HG03354 (cell line): ENCODE data around the gene MYO10.
A peak's percentile ranks its signal among the peaks of the same experiment; 100 is the strongest.
"Not testable (repeated sequence)": the region's sequence is repeated elsewhere in the genome, so short reads cannot be mapped to it uniquely, and the experiment has no call there.

ENCODE experiments used
- ATAC-seq: cut with Tn5 transposase; IDR thresholded peaks from one replicate; pipeline ENCODE4 v1.9.1; 2021; ENCODE audit warnings: mild to moderate bottlenecking; ENCODE audit not compliant: unreplicated experiment, poor library complexity, severe bottlenecking

The MYO10 gene

DNA sequence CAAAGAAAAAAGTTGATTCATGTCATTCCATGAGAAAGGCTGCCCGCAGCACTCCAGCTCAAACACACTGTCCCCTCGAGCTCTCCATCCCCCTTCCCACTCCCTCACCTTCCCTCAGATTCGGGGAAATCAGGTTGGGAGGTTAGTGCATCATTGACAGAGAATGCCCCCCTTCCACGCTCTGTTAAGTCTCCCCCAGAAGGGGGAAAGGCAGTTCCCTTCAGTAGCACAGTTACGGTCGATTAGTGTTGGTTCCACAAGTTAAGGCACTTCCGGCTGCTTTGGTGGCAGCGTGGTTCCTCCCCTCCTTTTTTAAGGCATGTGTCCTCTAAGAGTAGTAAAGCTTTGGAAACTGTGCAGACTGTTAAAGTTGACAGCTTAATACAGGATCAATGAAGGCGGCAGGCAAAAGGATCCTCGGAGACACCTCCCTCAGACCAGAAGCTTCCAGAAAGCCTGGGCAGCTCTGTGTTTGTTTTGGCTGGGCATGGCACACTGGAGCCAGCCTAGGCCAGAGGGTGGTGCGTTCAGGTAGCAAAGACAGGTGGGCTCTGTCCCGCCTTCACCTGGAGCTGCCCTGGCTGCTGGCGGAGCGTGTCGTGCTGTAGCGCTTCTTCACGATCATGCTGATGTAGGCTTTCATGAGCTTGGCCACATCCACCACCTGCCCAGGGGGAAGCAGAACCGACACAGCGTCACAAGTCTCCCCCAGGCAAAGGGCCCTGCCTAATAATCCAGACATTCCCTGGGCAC lies 269.8 kb downstream of the MYO10 start:
- ATAC-seq: no peak

DNA sequence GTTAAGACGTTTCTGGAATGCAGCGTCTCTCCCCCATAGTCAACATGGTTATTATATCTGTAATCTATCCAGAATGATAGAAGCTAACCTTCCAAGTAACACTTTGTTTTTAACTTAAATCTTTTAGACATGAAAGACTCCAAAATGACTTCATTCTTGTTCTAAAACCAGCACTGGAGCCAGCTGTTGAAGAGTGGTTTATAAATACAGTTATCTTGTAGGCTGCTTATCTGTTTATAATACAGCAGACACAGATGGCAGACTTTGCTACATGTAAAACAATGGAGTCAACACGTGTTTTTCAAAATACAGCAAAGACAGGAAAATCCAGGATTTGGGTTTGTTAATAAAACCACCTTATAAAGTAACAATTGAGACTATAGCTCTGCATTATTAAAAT lies 270.5 kb downstream of the MYO10 start:
- no peak for ATAC-seq

DNA sequence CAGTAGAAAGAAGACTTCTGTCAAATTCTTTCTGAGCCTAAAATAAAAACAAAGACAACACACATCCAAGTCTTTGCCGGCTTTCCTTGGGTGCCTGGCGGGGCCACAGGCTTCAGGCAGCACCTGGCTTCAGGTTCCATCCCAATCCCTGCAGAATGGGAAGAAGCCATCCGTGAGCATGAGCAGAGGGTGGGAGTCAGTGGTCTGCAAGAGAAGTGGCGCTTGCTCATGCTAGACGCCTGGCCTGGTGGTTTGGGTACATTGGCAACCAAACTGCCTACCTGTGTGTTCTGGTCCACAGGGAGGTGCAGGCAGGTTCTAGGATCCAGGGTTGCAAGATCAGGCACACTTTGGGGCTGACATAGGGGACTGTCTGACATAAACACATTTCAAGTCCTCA lies 271.7 kb downstream of the MYO10 start:
- ATAC-seq: no peak

DNA sequence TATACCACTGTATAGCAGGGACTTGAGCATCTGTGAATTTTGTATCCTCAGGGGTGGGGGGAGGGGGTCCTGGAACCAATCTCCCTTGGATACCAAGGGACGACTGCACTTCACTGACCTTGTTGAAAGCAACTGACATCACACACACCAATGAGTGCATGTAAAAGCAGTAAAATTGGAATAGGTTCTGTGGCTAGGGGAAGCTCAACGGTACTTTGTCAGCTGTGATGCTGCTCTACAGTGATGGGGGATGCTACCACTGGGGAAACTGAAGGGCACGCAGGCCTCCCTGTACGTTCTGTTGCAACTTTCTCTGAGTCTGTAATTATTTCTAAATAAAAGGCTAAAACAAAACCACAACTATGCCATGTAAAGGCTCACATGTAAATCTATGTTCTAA lies 272.2 kb downstream of the MYO10 start:
- ATAC-seq: no peak

DNA sequence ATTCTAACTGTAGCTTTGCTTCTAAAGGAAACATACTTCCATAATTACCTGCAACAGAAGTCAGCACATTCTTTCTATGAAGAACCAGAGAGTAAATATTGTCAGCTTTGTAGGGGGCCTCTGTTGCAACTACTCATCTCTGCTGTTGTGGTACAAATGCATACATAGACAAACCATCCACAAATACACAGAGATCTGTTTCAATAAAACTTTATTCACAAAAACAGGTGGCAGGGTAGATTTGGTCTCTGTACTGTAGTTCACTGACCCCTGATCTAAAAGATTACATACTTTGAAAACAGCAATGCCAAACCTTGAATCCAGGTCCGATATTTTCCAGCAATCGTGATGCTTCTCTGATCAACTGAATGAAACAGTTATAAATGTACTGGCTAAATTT lies 274.4 kb downstream of the MYO10 start:
- no peak for ATAC-seq

DNA sequence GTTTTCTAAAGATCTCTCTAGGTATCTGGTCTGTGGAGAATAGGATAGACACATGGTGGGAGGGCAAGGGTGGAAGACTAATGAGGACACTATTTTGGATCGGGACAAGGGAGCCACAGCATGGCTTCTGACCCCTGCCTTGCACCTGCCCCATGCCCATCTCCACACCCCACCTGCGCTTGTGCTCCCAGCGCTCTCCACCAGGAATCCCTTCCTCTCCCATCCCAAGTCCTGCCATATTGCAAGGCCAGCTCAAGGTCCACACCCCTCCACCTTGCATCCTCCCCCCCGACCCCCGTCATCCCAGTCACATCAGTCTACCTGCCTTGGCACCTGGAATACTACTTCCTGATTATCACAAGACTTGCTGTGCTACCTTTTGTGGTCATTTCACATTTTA lies 275.1 kb downstream of the MYO10 start:
- no peak for ATAC-seq

DNA sequence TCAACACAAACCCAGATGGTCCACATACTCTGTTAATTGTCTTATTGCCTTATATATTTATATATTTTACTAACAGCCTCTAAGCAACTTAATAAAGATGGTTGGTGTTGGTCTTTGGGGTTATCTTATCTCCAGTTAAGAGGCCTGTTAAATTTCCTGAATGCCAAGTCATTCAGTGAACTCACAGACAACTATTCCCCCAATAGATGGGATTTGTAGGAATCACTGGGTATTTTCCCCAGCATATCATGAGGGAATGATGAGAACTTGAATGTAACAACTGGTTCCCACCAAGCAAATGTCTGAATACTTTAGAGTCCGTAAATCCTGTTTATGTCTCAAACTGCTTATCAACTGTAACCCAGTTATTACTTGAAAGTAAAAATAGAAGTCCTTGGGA lies 276.6 kb downstream of the MYO10 start:
- no peak for ATAC-seq

DNA sequence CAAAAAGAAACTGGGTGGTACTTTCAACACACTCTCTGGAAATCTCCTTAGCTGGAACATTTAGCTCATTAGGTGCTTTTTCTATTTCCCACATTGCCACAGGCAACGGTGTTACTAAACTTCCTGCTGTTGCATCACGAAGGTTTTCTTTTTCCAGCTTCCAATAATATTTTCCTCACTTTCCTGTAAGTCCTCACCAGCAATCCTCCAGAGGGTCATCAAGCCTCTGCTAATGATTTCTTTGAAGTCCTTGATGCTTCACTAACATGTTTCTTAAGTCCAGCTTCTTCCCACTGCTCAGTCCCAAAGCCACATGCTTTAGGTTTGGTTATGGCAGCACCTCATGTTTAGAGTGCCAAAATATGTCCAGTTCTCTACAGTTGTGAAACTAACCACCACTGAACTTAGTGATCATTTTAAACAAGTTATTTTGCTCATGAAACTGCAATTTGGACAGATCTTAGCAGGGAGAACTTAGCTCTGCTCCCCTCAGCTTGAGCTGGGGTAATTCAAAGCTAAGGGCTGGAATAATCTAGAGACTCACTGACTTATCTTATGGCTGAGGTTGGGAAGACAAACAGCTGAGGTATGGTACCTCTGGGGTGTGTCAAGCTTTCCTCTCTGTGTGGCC lies 279.4 kb downstream of the MYO10 start:
- ATAC-seq: no peak

DNA sequence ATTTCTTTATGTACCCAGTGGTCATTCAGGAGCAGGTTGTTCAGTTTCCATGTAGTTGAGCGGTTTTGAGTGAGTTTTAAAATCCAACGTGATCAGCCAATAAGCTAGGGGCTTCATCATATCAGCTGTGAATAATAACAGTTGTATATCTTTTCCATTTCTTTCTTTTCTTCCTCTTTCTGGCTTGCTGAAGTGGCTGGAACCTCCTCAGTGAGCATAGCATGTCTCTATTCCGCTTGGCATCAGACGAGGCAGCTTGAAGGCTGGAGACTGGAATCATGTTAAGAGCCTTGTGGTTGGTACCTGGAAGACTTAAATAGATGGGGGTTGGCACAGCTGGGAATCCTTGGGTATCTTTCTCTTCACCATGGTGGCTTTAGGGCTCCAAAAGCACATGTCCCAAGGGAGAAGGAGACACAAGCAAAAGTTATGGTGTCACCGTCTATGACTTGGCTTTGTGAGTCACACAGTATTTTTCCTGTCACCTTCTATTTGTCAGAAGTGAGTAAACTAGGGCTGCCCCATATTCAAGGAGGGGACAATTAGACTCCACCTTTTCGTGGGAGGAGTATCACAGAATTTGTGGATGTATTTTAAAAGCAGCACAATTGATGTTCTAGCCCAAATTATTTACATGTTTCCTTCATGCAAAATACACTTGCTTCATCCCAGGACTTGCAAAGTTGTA lies 281.3 kb downstream of the MYO10 start:
- ATAC-seq: no peak

DNA sequence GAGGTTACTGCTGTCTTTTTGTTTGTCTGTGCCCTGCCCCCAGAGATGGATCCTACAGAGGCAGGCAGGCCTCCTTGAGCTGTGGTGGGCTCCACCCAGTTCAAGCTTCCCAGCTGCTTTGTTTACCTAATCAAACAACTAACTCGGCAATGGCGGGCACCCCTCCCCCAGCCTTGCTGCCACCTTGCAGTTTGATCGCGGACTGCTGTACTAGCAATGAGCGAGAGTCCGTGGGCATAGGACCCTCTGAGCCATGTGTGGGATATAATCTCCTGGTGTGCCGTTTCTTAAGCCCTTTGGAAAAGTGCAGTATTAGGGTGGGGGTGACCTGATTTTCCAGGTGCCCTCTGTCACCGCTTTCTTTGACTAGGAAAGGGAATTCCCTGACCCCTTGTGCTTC lies 287.3 kb downstream of the MYO10 start:
- not testable (repeated sequence) for ATAC-seq

DNA sequence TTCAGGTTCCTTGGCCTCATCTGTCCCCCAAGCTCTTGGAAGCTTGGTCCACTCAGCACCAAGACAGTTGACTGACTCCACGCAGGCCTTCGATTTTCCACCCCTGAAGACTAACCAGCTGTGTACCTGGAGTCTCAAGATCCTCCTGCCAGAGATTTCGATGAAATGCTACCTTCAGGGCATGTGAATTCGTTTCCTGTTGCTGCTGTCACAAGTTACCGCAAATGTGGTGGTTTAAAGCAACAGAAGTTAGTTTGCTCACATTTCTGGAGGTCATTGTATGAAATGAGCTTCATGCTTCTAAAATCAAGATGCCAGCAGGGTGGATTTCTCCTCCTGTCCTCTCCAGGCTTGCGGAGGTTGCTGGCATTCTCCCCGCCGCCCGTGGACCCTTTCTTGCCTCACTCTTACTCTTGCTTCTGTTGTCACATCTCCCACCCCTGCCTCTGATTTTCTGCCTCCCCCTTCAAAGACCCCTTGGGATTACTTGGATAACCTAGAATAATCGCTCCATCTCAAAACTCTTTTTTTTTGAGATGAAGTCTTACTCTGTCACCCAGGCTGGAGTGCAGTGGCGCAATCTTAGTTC lies 291.7 kb downstream of the MYO10 start:
- ATAC-seq: no peak

DNA sequence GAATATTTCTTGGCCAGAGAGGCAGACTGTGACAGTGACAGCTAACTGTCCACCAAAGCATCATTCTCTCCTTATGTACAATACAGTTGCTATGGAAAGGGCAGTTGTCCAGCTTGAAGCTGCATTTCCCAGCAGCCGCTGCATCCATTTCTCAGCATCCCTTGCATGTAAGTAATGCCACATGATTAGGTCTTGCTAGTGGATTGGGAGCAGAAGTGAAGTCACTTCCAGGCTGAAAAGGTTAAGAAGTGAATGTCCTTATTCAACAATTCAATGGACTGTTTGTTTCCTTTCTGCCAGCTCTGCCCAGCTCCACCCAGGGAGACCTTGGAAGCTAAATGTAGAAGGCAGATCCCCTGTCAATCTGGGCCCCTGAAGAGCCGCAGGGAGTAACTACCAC lies 293.2 kb downstream of the MYO10 start:
- ATAC-seq: no peak

DNA sequence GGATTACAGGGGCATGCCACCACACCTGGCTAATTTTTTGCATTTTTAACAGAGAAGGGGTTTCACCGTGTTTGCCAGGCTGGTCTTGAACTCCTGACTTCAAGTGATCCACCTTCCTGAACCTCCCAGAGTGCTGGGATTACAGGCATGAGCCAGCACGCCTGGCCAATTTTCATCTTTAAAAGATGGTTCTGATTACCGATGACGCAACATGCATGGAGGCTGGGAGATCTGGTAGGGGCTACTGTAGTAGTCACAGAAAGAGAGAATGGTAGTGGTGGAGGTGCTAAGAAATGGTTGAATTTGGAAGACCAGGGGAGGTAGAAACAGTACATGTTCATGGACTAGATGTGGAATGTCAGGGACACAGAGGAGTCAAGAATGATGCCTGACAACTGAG lies 296.9 kb downstream of the MYO10 start:
- no peak for ATAC-seq

DNA sequence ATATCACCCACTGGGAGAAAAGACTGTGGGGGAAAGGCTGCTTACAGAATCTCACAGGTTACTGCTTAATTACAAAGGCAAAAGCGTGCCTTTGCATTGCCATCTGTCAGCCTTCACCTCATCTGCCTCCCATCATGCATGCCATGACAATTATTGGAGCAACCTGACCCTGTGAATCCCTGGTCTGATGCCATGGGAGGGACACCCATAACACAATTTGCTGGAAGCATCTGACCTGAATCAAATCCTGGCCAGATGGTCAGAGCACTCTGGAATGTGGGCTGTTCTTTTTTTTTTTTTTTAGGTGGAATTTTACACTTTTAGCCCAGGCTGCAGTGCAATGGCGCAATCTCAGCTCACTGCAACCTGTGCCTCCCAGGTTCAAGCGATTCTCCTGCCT lies 307.7 kb downstream of the MYO10 start:
- no peak for ATAC-seq

DNA sequence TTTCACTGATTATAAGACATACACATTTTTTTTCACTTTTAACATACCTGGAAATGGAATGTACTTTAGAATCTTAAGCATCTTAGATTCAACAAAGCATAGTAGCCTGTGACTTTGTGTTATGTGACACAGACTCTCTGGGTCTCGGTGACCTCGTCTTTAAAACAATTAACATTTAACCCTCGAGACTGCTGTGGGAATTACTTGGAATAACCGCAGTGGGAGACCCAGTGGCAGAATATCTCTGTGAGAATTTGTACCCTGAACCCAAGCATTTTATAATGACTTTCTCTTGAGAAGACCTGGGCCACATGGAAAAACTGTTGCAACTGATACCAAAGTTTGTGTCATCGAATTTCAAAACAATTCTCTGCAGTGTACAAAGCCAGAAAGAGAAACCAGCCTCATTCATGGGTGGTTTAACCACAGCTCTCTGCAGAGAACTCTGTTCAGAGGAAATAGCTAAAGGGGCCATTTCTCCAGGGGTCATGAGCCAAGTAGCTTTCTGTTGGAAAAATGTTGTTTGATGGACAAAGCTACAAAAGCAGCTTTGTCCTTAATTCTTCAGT lies 309.3 kb downstream of the MYO10 start:
- ATAC-seq: peak; percentile 83

DNA sequence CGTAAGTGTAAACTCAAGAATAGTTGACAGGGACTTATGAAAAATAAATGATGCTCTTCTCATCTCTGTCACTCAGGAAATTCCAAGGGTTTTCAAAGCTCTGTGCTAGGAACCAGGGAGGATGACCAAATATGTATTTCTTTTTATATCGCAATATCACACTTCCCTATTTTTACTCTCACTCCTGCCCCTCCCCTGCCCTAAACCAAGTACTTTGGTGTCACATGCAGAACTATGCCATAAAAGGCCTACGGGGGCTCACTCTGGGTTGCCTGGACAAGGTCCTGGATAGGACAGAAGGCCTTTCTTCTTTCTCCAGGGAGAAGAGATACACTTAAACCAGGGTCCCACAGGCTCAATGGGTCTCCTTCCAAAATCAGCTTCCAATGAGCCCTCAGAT lies 311.0 kb downstream of the MYO10 start:
- ATAC-seq: no peak

DNA sequence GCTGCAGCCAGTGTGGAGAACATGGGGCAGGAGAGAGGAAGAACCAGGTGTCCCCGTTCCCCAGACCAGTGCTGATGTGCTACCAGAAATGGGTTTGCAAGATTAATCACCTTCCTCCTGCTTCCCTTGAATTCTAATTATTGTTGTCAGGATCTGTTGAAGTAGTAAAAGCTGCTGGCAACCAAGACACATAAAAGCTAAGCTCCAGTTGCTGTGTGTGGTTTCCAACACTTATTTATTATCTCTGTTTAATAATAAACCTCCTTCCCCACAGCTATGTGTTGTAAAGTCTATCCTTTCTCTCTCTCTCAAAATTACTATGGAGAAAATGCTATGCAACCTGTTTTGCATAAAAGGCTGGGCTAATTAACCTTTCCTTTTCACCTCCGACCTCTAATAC lies 317.0 kb downstream of the MYO10 start:
- ATAC-seq: peak; percentile 42

DNA sequence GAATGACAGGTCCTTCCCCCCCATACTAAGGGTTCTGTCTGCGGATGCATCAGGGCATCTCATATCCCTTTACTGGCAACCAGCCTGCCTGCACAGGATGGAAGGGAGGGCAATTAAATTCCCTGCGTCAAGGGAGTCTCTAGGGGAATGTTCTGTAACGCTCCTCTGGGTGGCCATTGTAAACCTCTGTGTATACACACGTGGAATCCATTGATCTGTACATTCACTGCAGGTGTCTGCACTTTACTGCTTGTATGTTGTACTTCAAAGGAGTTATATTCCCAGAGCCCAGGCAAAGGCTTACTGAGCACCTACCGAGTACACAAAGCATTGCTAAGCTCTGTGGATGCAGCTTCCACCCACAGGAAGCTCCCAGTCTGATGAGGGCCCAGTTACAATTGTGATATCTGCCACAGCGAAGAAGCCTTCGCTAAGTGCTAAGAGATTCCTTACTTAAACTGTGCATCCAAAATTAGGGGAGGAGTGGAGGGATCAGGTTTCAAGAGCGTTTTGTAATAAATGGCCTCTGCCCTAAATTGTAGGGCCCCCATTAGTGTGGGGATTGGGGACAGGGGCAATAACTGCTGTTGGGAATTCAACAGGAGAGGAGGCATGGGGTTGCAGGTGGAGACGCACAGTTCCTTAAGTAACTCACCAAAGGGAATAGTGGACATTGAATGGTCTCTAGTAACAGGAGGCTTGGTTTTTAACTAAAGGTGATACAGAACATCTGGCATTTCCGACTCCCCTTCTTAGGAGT lies 317.8 kb downstream of the MYO10 start:
- no peak for ATAC-seq

DNA sequence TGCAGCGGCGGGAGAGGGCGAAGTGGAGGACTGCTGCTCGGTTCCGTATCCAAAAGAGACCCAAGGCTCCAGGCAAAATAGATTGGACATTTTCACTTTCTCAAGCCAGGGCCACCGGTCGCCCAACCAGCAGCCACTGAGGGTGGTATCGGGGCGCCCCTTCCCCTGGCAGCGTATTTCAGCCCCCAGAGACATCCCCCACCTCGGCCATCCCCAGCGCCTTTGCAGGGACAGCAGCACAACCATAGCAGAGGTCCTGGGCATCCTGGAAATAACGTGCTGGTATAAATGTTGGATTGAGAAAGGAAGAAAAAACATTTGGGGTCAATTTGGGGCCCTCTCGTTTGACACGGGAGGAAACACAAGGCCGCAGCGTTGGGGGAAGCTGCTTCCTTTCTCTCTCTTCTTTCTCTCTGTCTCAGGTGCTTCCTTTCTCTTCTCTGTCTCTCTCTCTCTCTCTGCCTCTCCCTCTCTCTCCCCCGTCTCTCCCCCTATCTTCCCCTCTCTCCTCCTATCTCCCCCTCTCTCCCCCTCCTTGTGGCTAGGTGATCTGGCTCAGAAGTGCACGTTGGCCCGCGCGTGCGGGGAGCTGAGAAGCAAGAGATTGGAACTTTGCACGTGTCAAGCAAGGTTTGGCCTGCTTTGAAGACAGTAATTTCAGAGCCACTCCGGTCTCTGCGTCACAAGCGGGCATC lies 318.7 kb downstream of the MYO10 start:
- peak; percentile 3 for ATAC-seq
